OCI-LY7 (cell line): ENCODE measurements around the gene PLD2. TPM values are rescaled to one million over a fixed set of nuclear protein-coding genes. Genes with fewer than 3 reads are reported as not detected.

Source experiments
- BruUV-seq: library from RNA; stranded (reverse); fragments of 400-500 nt; replicated peaks from 2 replicates; lab custom pipeline; 2021; lab: Mats Ljungman, UMichigan
- CTCF ChIA-PET: fragments of 300-600 bp; sonication (Branson Sonifier 250); formaldehyde crosslinking; loops from one replicate; lab custom pipeline; 2022; ENCODE audit warnings: antibody characterized with exemption; ENCODE audit not compliant: unreplicated experiment; lab: Charles Lee
- POLR2A ChIA-PET: fragments of 300-600 bp; sonication (Branson Sonifier 250); formaldehyde crosslinking; loops from one replicate; lab custom pipeline; 2022; ENCODE audit warnings: antibody characterized with exemption; lab: Charles Lee
- DNase-seq: peaks from one replicate; pipeline ENCODE4 v3.0.0-alpha.2; 2015; ENCODE audit warnings: low spot score
- H2AFZ ChIP-seq: fragments of 200-600 bp; sonication (generic), shearing (Covaris generic); 2 replicates; pipeline ENCODE4 v1.6.1; 2014; ENCODE audit warnings: mild to moderate bottlenecking, antibody characterized with exemption, low read length, moderate library complexity
- H3K27ac ChIP-seq: fragments of 200-600 bp; sonication (generic); 2 replicates; pipeline ENCODE4 v1.5.1; 2014; ENCODE audit warnings: mixed run types, low read depth, mild to moderate bottlenecking, moderate library complexity, low read length, inconsistent platforms; ENCODE audit not compliant: poor library complexity, severe bottlenecking
- H3K36me3 ChIP-seq: fragments of 200-600 bp; sonication (generic); 2 replicates; pipeline ENCODE4 v1.6.1; 2014; ENCODE audit warnings: mild to moderate bottlenecking, antibody characterized with exemption, low read length, moderate library complexity, mixed read lengths; ENCODE audit not compliant: insufficient read depth
- H3K4me1 ChIP-seq: fragments of 200-600 bp; sonication (generic); 2 replicates; pipeline ENCODE4 v1.5.1; 2014; ENCODE audit warnings: mild to moderate bottlenecking, low read length; ENCODE audit not compliant: insufficient read depth, poor library complexity, severe bottlenecking
- H3K4me2 ChIP-seq: fragments of 200-600 bp; sonication (generic); 2 replicates; pipeline ENCODE4 v1.6.1; 2014; ENCODE audit warnings: mild to moderate bottlenecking, low read length
- H3K4me3 ChIP-seq: fragments of 200-600 bp; sonication (generic); 2 replicates; pipeline ENCODE4 v1.5.1; 2014; ENCODE audit warnings: mild to moderate bottlenecking, low read depth, low read length; ENCODE audit not compliant: poor library complexity, severe bottlenecking
- H3K79me2 ChIP-seq: fragments of 200-600 bp; sonication (generic); 2 replicates; pipeline ENCODE4 v1.6.1; 2016; ENCODE audit warnings: low read depth, mild to moderate bottlenecking, low read length, moderate library complexity, mixed read lengths; ENCODE audit not compliant: insufficient read depth
- H3K9me2 ChIP-seq: fragments of 200-600 bp; sonication (generic); 2 replicates; pipeline ENCODE4 v1.6.1; 2016; ENCODE audit warnings: mild to moderate bottlenecking, low read length, mixed read lengths; ENCODE audit not compliant: insufficient read depth
- H3K9me3 ChIP-seq: fragments of 200-600 bp; sonication (generic); 2 replicates; pipeline ENCODE4 v1.6.1; 2014; ENCODE audit warnings: mild to moderate bottlenecking, mixed run types, low read length, mixed read lengths
- H4K20me1 ChIP-seq: fragments of 200-600 bp; sonication (generic); 2 replicates; pipeline ENCODE4 v1.6.1; 2014; ENCODE audit warnings: mild to moderate bottlenecking, antibody characterized with exemption, low read length, moderate library complexity, mixed read lengths; ENCODE audit not compliant: insufficient read depth
- EZH2phosphoT487 ChIP-seq: fragments of 200-600 bp; sonication (generic); IDR thresholded peaks from 2 replicates; pipeline ENCODE4 v1.6.1; 2018; ENCODE audit warnings: low read depth, borderline replicate concordance, mild to moderate bottlenecking, mixed run types, antibody characterized with exemption, low read length, moderate library complexity, mixed read lengths
- intact Hi-C: fragments of 100-400 bp; cut with micrococcal nuclease; formaldehyde crosslinking; loops from one replicate; pipeline ENCODE4 v1.10.0; 2022; ENCODE audit not compliant: unreplicated experiment
- total RNA-seq, 2 experiments: library from RNA; depleted of rRNA in 1 of 2; stranded (reverse); fragments of >200 nt in 1 of 2; shearing (Covaris generic) in 1 of 2; gene quantifications; 2 replicates each; pipeline ENCODE4 v1.2.3, GENCODE V29; 2014 to 2022
- TF ChIP-seq, protein P1 (sequence below): fragments of 200-600 bp; sonication (generic); conservative IDR thresholded peaks from 2 replicates; pipeline ENCODE4 v1.5.1; 2014; ENCODE audit warnings: mild to moderate bottlenecking, antibody characterized with exemption, low read length, moderate library complexity, mixed read lengths

PLD2 gene
- total RNA-seq, 2 experiments from 2014 or later: 10.2 to 13.5 TPM

DNA sequence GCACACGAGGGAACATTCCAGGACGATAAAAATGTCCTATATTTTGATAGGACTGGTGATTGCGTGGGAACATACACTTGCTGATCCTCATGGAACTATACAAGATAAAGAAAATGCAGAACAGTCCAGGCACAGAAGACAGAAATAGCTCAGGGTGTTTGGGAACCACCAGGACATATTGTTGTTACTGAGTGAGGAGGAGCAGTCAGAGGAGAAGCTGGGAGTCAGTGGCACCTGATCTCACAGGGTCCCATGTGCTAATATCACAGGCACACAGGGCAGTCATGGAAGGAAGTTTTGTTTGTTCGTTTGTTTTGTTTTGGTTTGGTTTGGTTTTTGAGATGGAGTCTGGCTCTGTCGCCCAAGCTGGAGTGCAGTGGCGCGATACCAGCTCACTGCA lies 5.7 kb downstream of the PLD2 start:
- Histone ChIP-seq H2AFZ (no peak overlapping the region), H4K20me1 (no peaks in the 10 kb centered on the region), H3K9me3 (no peaks in the 10 kb centered on the region), H3K9me2 (no peaks in the 10 kb centered on the region), H3K4me1 (peaks cover 4% of the 10 kb centered on the region), H3K79me2 (no peaks in the 10 kb centered on the region), H3K36me3 (no peaks in the 10 kb centered on the region), H3K4me3 (no peak overlapping the region), H3K4me2 (no peak overlapping the region), H3K27ac (no peak overlapping the region)
- BruUV-seq: no TSS peak
- TF ChIP-seq, protein P1, sequence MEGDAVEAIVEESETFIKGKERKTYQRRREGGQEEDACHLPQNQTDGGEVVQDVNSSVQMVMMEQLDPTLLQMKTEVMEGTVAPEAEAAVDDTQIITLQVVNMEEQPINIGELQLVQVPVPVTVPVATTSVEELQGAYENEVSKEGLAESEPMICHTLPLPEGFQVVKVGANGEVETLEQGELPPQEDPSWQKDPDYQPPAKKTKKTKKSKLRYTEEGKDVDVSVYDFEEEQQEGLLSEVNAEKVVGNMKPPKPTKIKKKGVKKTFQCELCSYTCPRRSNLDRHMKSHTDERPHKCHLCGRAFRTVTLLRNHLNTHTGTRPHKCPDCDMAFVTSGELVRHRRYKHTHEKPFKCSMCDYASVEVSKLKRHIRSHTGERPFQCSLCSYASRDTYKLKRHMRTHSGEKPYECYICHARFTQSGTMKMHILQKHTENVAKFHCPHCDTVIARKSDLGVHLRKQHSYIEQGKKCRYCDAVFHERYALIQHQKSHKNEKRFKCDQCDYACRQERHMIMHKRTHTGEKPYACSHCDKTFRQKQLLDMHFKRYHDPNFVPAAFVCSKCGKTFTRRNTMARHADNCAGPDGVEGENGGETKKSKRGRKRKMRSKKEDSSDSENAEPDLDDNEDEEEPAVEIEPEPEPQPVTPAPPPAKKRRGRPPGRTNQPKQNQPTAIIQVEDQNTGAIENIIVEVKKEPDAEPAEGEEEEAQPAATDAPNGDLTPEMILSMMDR: no peak
- no peak for TF ChIP-seq EZH2phosphoT487
- CTCF ChIA-PET: no interaction called here
- POLR2A ChIA-PET: interaction anchor here (0.6 kb wide), 1 partner anchor 116 kb away, joined by 7 read pairs; no protein-coding TSS in a partner anchor
- no peak for DNase-seq
- intact Hi-C loops: no loop called here

DNA sequence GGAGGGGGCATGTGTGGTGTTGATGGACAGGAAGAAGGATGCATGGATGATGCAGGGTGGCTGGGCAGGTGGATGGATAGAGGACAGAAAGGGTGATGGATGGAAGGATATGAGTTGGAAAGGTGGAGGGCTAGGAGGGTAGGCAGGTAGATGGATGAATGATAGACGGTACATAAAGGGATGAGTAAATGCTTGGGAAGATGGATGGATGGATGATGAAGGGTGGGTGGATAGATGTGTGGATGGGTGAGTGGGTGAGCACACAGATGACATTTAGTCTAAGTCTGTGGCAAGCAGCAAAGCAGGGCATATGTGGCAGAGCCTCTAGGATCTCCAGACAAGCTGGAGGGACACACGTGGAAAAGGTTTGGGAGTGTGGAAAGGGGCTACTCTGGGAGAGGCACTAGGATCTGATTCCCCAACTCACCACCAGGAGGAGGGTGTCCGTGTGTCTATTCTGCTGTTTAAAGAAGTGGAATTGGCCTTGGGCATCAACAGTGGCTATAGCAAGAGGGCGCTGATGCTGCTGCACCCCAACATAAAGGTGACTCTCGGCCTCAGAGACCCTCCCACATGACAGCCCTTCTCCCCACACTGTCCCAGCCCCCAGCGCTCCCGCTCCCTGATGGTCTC lies 8.2 kb downstream of the PLD2 start:
- Histone ChIP-seq H2AFZ (no peak overlapping the region), H3K9me3 (no peaks in the 10 kb centered on the region), H3K36me3 (no peaks in the 10 kb centered on the region), H3K9me2 (no peaks in the 10 kb centered on the region), H4K20me1 (no peaks in the 10 kb centered on the region), H3K27ac (no peak overlapping the region), H3K4me2 (no peak overlapping the region), H3K4me3 (no peak overlapping the region), H3K79me2 (no peaks in the 10 kb centered on the region), H3K4me1 (no peaks in the 10 kb centered on the region)
- DNase-seq: no peak
- intact Hi-C loops: no loop called here
- CTCF ChIA-PET: no interaction called here
- BruUV-seq: no TSS peak
- POLR2A ChIA-PET: interaction anchor here (0.6 kb wide), 1 partner anchor 52 kb away, joined by 3 read pairs; no protein-coding TSS in a partner anchor
- no peak for TF ChIP-seq EZH2phosphoT487
- TF ChIP-seq, protein P1: 0 out of 2 replicates have a peak, but pooled peaks have one; percentile 17

DNA sequence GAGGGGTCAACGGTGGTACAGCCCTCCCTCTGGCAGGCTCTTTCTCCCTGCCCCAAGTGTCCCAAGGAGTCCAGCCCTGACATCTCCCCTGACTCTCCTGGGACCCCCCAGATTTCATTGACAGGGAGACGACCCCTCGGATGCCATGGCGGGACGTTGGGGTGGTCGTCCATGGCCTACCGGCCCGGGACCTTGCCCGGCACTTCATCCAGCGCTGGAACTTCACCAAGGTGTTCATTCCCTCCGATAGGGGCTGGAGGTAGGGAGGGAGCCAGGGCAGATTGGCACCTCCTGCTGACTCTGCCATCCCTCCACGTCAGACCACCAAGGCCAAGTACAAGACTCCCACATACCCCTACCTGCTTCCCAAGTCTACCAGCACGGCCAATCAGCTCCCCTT lies 9.9 kb downstream of the PLD2 start:
- TF ChIP-seq, protein P1: no peak
- no peak for TF ChIP-seq EZH2phosphoT487
- no peak overlapping the region for H3K4me3 ChIP-seq
- H4K20me1 ChIP-seq: no peaks in the 10 kb centered on the region
- ChIA-PET CTCF (no interaction called here), POLR2A (interaction anchor here (0.5 kb wide), 1 partner anchor 9 kb away, joined by 3 read pairs; no protein-coding TSS in a partner anchor)
- no peaks in the 10 kb centered on the region for H3K9me3 ChIP-seq
- no peak overlapping the region for H3K27ac ChIP-seq
- intact Hi-C loops: no loop called here
- BruUV-seq: no TSS peak
- H3K9me2 ChIP-seq: no peaks in the 10 kb centered on the region
- no peak overlapping the region for H3K4me2 ChIP-seq
- H3K4me1 ChIP-seq: no peaks in the 10 kb centered on the region
- no peak overlapping the region for H2AFZ ChIP-seq
- no peak for DNase-seq
- H3K79me2 ChIP-seq: no peaks in the 10 kb centered on the region
- no peaks in the 10 kb centered on the region for H3K36me3 ChIP-seq
